Testis (tissue), 2 donors: Measurements from ENCODE around the gene DAG1.

Source experiments
- POLR2A ChIP-seq: fragments of 450-650 bp; IDR thresholded peaks from one replicate; pipeline ENCODE4 v1.6.1; 2017; ENCODE audit warnings: antibody characterized with exemption, mild to moderate bottlenecking, moderate library complexity
- TF ChIP-seq, protein P1 (sequence below), 3 experiments: fragments of 450-650 bp in 2 of 3; fragments of 200-600 bp in 1 of 3; sonication (generic) in 1 of 3; IDR thresholded peaks; one replicate each; pipeline ENCODE4 v1.5.1; 2016 to 2019; ENCODE audit warnings: antibody characterized with exemption in 3 of 3, mild to moderate bottlenecking in 2 of 3, moderate library complexity in 1 of 3

DNA sequence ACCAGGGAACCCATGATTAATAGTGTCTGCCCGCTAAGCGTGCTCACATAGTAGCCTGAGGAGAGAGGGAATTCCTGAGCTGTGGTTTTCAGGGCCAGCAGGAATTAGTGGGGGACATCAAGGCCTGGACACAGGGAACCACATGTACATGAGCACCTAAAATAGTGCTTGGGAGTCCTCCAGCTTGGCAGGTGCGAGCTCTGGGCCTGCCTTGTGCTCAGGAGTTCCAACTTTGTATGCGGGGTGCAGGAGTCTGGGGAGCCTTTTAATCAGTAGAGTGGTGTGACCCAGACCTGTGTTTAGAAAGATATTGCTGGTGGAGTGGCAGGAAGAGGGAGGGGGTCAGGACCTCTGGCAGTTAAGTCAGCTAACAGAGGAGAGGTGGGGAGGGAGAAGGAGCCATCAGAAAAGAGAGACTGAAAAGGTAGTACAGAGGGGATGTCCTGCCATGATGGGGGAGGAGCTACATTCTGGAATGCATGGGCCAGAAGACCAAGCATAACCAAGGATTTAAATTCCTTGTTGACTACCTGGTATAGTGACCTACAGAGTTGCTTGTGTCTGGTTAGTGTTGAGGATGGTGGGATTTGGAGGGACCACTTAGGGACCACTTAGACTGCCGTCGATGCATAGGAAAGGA, 1.9 kb downstream of the DAG1 start:
- TF ChIP-seq, protein P1, sequence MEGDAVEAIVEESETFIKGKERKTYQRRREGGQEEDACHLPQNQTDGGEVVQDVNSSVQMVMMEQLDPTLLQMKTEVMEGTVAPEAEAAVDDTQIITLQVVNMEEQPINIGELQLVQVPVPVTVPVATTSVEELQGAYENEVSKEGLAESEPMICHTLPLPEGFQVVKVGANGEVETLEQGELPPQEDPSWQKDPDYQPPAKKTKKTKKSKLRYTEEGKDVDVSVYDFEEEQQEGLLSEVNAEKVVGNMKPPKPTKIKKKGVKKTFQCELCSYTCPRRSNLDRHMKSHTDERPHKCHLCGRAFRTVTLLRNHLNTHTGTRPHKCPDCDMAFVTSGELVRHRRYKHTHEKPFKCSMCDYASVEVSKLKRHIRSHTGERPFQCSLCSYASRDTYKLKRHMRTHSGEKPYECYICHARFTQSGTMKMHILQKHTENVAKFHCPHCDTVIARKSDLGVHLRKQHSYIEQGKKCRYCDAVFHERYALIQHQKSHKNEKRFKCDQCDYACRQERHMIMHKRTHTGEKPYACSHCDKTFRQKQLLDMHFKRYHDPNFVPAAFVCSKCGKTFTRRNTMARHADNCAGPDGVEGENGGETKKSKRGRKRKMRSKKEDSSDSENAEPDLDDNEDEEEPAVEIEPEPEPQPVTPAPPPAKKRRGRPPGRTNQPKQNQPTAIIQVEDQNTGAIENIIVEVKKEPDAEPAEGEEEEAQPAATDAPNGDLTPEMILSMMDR (IDR thresholded peaks at IDR 0.05), result no peak
- TF ChIP-seq POLR2A, result no peak
